HG02885 (cell line): ENCODE data around the gene TUBB8B.
"Not testable (repeated sequence)": the region's sequence is repeated elsewhere in the genome, so short reads cannot be mapped to it uniquely, and the experiment has no call there.

ENCODE experiments used
- ATAC-seq: cut with Tn5 transposase; IDR thresholded peaks from one replicate; pipeline ENCODE4 v1.9.1; 2021; ENCODE audit warnings: mild to moderate bottlenecking; ENCODE audit not compliant: unreplicated experiment, poor library complexity

TUBB8B gene

DNA sequence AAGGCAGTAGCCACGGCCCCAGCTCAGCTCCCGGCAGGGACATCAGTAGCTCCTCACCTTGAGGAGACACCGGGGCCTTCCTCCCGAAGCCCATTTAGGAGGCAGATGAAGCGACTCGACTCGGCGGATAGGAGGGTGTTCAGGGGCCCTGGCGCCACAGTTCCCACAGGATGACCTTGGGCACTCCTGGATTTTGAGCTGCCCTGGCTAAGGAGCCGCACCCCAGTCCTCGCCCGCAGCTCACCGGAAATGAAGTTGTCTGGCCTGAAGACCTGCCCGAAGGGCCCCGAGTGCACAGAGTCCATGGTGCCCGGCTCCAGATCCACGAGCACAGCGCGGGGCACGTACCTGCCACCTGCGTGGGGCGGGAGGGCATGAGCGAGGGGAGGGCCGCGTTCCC, 719 bp downstream of the TUBB8B start:
- ATAC-seq: not testable (repeated sequence)

DNA sequence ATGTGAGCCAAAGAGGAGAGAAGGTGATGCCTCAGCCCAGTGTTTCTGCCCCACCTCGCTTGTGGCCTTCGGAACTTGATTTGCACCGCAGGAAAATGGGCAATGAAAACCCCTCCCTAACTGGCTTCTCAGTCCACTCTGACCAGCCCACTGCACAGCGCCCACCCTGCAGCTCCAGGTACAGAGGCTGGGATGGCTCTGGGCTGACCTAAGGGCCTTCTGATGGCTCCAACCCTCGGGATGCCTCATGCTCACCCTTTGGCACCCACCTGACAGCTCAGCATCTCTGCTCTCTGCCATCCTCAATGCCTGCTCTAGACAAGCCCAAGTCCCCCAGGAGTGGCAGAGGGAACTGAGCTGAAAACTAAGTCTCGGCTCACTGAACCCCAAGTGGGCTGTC, 36.2 kb downstream of the TUBB8B start:
- not testable (repeated sequence) for ATAC-seq

DNA sequence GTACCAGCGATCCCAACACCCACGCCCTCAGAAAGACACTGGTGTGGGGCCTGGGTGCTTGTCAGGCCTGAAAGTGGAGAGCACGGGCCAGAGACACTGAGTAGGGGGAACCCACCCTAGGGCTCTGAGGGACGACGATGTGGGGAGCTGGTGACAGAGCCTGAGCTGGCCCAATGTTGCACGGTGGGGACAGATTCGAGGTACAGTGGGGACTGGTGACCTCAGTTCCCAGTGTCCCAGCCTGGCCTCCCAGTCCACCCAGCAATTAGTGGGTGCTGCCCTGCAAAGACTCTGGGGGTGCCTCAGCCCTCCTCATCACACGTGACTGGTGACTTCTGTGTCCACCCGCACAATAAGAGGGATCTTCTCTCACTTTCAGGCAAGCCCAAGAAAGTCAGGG, 36.6 kb downstream of the TUBB8B start:
- not testable (repeated sequence) for ATAC-seq

DNA sequence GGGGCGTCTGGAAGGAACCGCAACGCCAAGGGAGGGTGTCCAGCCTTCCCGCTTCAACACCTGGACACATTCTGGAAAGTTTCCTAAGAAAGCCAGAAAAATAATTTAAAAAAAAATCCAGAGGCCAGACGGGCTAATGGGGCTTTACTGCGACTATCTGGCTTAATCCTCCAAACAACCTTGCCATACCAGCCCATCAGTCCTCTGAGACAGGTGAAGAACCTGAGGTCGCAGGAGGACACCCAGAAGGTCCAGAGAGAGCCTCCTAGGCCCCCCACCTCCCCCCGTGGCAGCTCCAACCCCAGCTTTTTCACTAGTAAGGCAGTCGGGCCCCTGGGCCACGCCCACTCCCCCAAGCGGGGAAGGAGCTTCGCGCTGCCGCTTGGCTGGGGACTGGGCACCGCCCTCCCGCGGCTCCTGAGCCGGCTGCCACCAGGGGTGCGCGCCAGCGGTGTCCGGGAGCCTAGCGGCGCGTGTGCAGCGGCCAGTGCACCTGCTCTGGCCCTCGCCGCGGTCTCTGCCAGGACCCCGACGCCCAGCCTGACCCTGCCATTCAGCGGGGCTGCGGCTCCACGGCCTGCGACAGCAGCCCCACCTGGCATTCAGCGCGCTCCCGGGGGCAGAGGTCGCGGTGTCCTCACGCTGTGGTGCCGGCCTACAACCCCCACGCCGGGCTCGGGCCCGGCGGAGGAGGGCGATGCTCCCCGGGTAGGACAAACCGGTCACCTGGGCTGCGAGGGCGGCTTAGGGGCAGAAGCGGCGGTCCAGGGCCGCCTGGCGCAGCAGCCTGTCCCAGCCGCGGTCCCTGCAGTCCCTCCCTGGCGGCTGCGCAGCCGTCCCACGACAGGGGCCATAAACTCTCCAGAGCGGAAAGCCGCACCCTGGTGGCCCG, 37.8 kb downstream of the TUBB8B start:
- not testable (repeated sequence) for ATAC-seq

DNA sequence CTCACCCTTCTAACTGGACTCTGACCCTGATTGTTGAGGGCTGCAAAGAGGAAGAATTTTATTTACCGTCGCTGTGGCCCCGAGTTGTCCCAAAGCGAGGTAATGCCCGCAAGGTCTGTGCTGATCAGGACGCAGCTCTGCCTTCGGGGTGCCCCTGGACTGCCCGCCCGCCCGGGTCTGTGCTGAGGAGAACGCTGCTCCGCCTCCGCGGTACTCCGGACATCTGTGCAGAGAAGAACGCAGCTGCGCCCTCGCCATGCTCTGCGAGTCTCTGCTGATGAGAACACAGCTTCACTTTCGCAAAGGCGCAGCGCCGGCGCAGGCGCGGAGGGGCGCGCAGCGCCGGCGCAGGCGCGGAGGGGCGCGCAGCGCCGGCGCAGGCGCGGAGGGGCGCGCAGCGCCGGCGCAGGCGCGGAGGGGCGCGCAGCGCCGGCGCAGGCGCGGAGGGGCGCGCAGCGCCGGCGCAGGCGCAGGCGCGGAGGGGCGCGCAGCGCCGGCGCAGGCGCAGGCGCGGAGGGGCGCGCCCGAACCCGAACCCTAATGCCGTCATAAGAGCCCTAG, 38.7 kb downstream of the TUBB8B start:
- not testable (repeated sequence) for ATAC-seq

DNA sequence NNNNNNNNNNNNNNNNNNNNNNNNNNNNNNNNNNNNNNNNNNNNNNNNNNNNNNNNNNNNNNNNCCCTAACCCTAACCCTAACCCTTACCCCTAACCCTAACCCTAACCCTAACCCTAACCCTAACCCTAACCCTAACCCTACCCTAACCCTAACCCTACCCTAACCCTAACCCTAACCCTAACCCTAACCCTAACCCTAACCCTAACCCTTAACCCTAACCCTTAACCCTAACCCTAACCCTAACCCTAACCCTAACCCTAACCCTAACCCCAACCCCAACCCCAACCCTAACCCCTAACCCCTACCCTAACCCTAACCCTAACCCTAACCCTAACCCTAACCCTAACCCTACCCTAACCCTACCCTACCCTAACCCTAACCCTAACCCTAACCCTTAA, 39.5 kb downstream of the TUBB8B start:
- ATAC-seq: not testable (repeated sequence)
